Tibial artery (tissue), 4 donors: Measurements from ENCODE around the gene OGG1.

Experiments
- DNase-seq, 2 donors: peaks; one replicate each; pipeline ENCODE4 v3.0.0-alpha.2; 2019
- H3K27ac ChIP-seq, 2 donors: fragments of 200-600 bp; sonication (generic) in 1 of 2; 1 replicate in 1 of 2; 2 replicates in 1 of 2; pipeline ENCODE4 v1.5.1; 2018 to 2019; ENCODE audit warnings: mild to moderate bottlenecking in 1 of 2
- H3K27me3 ChIP-seq, 2 donors: fragments of 200-600 bp; sonication (generic) in 1 of 2; one replicate each; pipeline versions ENCODE4 v1.5.1 to v1.6.0; 2016 to 2019
- H3K36me3 ChIP-seq, 3 donors: fragments of 200-600 bp; sonication (generic) in 2 of 3; one replicate each; pipeline ENCODE4 v1.5.1; 2016 to 2019; ENCODE audit warnings: mild to moderate bottlenecking in 2 of 3
- H3K4me1 ChIP-seq, 4 donors: fragments of 200-600 bp; sonication (generic) in 2 of 4; 1 replicate in 3 of 4; 2 replicates in 1 of 4; pipeline ENCODE4 v1.5.1; 2016 to 2019
- H3K4me3 ChIP-seq, 2 donors: fragments of 200-600 bp; sonication (generic) in 1 of 2; 1 replicate in 1 of 2; 2 replicates in 1 of 2; pipeline ENCODE4 v1.5.1; 2018 to 2019; ENCODE audit warnings: mild to moderate bottlenecking in 2 of 2
- H3K9me3 ChIP-seq, 3 donors: fragments of 200-600 bp; sonication (generic) in 1 of 3; one replicate each; pipeline ENCODE4 v1.5.1; 2016 to 2019
- CTCF ChIP-seq, 2 experiments: fragments of 200-600 bp in 1 of 2; fragments of 450-650 bp in 1 of 2; IDR thresholded peaks; one replicate each; pipeline ENCODE4 v1.5.1; 2017 to 2019; ENCODE audit warnings: antibody characterized with exemption in 2 of 2, mild to moderate bottlenecking in 1 of 2, moderate library complexity in 1 of 2
- intact Hi-C: fragments of 100-400 bp; cut with DNase I; formaldehyde crosslinking; loops from one replicate; pipeline ENCODE4 v1.15.0; 2023; ENCODE audit warnings: low total_unique reads

The OGG1 gene

GRCh38 chr3:9779075-9779593 is 29.4 kb downstream of the OGG1 start:
- Histone ChIP-seq H3K27ac (no peak overlapping the region), H3K4me1 (peaks cover 0 to 16% (median 3%) of the 10 kb centered on the region in 4 donors), H3K4me3 (no peak overlapping the region), H3K9me3 (no peaks in the 10 kb centered on the region), H3K36me3 (peaks cover 39 to 52% (median 40%) of the 10 kb centered on the region in 3 donors), H3K27me3 (no peaks in the 10 kb centered on the region)
- DNase-seq, result no peak
- no peak for TF ChIP-seq CTCF (IDR thresholded peaks at IDR 0.05)
- intact Hi-C loops, result no loop called here

- H3K9me3 ChIP-seq, result no peaks in the 10 kb centered on the region
- intact Hi-C loops, result no loop called here
- no peaks in the 10 kb centered on the region for H3K27me3 ChIP-seq
- peaks cover 47 to 60% (median 47%) of the 10 kb centered on the region in 3 donors for H3K36me3 ChIP-seq
- TF ChIP-seq CTCF (IDR thresholded peaks at IDR 0.05), result no peak
- H3K4me3 ChIP-seq, result no peak overlapping the region
- H3K4me1 ChIP-seq, result peaks cover 0 to 16% (median 3%) of the 10 kb centered on the region in 4 donors
- H3K27ac ChIP-seq, result no peak overlapping the region
- DNase-seq, result no peak
Observed at GRCh38 chr3:9779721-9780457, 30.1 kb downstream of the OGG1 start.

GRCh38 chr3:9780458-9780812 is 30.7 kb downstream of the OGG1 start:
- H3K27ac ChIP-seq, result no peak overlapping the region
- no peak for DNase-seq
- intact Hi-C loops, result no loop called here
- H3K4me1 ChIP-seq, result peaks cover 0 to 16% (median 3%) of the 10 kb centered on the region in 4 donors
- H3K36me3 ChIP-seq, result peaks cover 51 to 65% (median 52%) of the 10 kb centered on the region in 3 donors
- no peaks in the 10 kb centered on the region for H3K9me3 ChIP-seq
- H3K27me3 ChIP-seq, result no peaks in the 10 kb centered on the region
- H3K4me3 ChIP-seq, result no peak overlapping the region
- no peak for TF ChIP-seq CTCF (IDR thresholded peaks at IDR 0.05)

- no peak for TF ChIP-seq CTCF (IDR thresholded peaks at IDR 0.05)
- peaks cover 55 to 70% (median 56%) of the 10 kb centered on the region in 3 donors for H3K36me3 ChIP-seq
Observed at GRCh38 chr3:9780910-9781309, 31.2 kb downstream of the OGG1 start.

GRCh38 chr3:9781551-9781950 is 31.8 kb downstream of the OGG1 start:
- no peak overlapping the region for H3K27ac ChIP-seq
- H3K9me3 ChIP-seq, result no peaks in the 10 kb centered on the region
- peaks cover 55 to 76% (median 56%) of the 10 kb centered on the region in 3 donors for H3K36me3 ChIP-seq
- H3K27me3 ChIP-seq, result no peaks in the 10 kb centered on the region
- peaks cover 0 to 16% (median 3%) of the 10 kb centered on the region in 4 donors for H3K4me1 ChIP-seq
- no peak for DNase-seq
- H3K4me3 ChIP-seq, result no peak overlapping the region
- intact Hi-C loops, result no loop called here
- no peak for TF ChIP-seq CTCF (IDR thresholded peaks at IDR 0.05)

More at GRCh38 chr3:9780910-9781309, 31.2 kb downstream of the OGG1 start:
- no peak for DNase-seq
- Histone ChIP-seq H3K4me1 (peaks cover 0 to 16% (median 3%) of the 10 kb centered on the region in 4 donors), H3K4me3 (no peak overlapping the region), H3K27me3 (no peaks in the 10 kb centered on the region), H3K27ac (no peak overlapping the region), H3K9me3 (no peaks in the 10 kb centered on the region)
- intact Hi-C loops, result no loop called here
